GM12892 (cell line): Measurements from ENCODE around the gene LIG1.

ENCODE experiments used
- DNase-seq: peaks from one replicate; pipeline ENCODE4 v3.0.0; 2011; ENCODE audit not compliant: insufficient read length
- FAIRE-seq: peaks from 2 replicates; lab custom pipeline; 2011; peaks lifted over from hg19 to GRCh38; lab: Jason Lieb, UNC
- POLR2A ChIP-seq: IDR thresholded peaks from 2 replicates; pipeline ENCODE4 v1.6.1; 2011; ENCODE audit warnings: low read depth, low read length, control low read depth
- POLR2AphosphoS5 ChIP-seq: IDR thresholded peaks from 2 replicates; pipeline ENCODE4 v1.6.1; 2011; ENCODE audit warnings: low read depth, low read length, control low read depth
- TAF1 ChIP-seq: IDR thresholded peaks from 2 replicates; pipeline ENCODE4 v1.6.1; 2011; ENCODE audit warnings: low read depth, mild to moderate bottlenecking, control low read depth, low read length, borderline replicate concordance

Gene LIG1

DNA sequence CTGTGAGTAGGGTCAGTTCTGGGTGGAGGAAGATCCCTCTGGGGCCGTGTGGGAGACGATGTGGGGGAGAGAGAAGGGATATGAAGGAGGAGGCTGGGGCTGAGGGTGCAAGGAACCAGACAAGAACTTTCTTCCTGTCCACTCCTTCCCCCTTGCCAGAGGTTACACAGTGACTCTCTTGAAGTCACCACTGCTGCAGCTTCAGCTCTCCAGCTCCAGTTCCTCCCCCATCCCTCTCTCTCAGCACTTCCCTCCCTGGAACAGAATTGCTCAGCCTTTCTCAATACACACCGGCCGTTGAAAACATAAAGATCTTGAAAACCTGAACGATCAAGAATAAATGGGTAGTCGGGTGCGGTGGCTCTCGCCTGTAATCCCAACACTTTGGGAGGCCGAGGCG, 5.4 kb upstream of the LIG1 start:
- TF ChIP-seq POLR2AphosphoS5 (no peak), TAF1 (no peak), POLR2A (no peak)
- no peak for DNase-seq
- FAIRE-seq, result no peak

DNA sequence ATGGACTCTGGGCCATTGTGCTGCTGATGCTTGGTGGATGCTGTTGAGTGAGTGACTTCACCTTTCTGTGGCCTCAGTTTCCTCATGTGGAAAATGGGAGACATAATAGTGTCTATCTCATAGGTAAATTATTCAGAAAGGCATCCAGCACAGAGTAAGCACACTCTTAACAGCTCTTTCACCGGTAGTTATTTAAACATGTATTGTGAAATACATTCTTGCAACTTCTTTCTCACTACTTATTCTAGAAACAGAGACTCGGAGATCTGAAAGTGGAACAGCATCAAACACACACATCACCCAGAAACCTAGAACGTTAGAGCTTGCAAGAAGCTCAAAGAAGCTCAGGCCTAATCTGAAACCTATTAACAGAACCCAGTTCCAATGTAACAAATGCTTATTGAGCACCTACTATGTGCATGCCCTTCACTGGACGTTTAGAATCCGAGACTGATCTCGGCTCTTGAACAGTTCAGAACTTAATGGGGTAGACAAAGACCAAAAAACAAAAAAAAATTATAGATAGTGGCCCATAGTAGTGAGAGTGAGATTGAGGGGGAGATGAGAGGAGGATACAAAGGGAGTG, 4.4 kb upstream of the LIG1 start:
- TF ChIP-seq TAF1 (no peak), POLR2A (no peak), POLR2AphosphoS5 (no peak)
- FAIRE-seq (no peak), DNase-seq (no peak)

GRCh38 chr19:48171710-48172109, 1.6 kb upstream of the LIG1 start:
- FAIRE-seq (no peak), DNase-seq (no peak)
- no peak for TF ChIP-seq POLR2AphosphoS5
- no peak for TF ChIP-seq TAF1
- no peak for TF ChIP-seq POLR2A

- no peak for TF ChIP-seq POLR2A
- TF ChIP-seq POLR2AphosphoS5, result no peak
- FAIRE-seq (no peak), DNase-seq (no peak)
Measured at GRCh38 chr19:48170817-48171347, 738 bp upstream of the LIG1 start.

DNA sequence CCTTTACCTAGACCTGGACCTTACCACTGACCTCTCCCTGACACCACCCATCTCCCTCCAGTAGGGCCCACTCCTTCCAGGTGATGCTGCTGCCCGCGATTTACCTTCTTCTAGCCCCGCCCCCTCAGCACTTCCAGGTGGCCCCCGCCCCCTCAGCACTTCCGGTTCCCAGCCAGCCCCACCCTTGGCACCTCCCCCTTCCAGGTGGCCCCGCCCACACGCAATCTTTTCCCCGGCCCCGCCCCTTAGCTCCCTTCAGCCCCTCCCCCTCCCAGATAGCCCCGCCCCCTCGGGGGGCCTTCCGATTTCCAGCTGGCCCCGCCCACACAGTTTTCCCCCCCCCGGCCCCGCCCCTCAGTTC, 586 bp downstream of the LIG1 start:
- FAIRE-seq (no peak), DNase-seq (peak; percentile 67)
- no peak for TF ChIP-seq POLR2AphosphoS5
- TF ChIP-seq TAF1, result no peak
- TF ChIP-seq POLR2A, result no peak

GRCh38 chr19:48168689-48169088, 1.5 kb downstream of the LIG1 start:
- TF ChIP-seq TAF1 (no peak), POLR2AphosphoS5 (no peak), POLR2A (no peak)
- FAIRE-seq, result no peak
- no peak for DNase-seq

- DNase-seq (no peak), FAIRE-seq (no peak)
- TF ChIP-seq POLR2AphosphoS5, result no peak
- 0 out of 2 replicates have a peak, but pooled peaks have one; percentile 14 for TF ChIP-seq POLR2A
- TF ChIP-seq TAF1, result no peak
Measured at GRCh38 chr19:48158210-48158790, 11.8 kb downstream of the LIG1 start.

DNA sequence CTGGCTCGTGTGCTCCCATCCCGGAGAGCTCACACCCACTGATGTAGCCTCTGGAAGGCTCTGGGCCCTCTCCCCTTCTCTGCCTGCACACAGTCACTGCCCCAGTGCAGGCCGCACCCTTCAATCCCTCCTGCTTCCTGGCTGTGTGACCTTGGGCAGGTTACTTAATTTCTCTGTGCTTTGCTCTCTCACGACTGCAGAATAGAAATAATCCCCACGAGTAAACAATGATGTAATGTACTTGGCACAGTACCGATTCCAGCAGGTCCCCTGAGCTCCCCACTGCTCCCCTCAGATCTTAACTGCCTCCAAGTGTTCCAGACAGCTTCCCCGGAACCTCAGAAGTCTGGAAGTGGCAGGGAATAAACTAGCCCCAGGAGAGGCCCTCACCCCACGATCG, 16.1 kb downstream of the LIG1 start:
- DNase-seq, result no peak
- no peak for TF ChIP-seq POLR2AphosphoS5
- no peak for FAIRE-seq

DNA sequence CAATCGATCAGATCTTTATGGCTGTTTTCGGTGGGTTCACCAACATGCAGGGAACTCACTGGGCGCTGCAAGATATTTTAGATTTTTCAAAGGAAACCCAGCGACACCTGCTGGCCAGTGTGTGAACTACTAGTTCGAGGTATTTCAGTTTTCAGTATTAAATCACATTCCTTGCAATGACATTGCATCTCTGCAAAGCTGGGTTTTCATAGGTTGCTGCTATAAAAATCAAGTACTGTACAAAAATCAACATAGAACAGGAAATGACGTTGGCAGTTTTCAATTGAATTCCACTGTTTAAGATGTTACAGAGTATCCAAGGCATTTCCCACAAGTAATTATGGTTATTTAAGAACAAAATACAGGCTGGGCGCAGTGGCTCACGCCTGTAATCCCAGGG, 17.6 kb downstream of the LIG1 start:
- DNase-seq (no peak), FAIRE-seq (peak; percentile 84)

DNA sequence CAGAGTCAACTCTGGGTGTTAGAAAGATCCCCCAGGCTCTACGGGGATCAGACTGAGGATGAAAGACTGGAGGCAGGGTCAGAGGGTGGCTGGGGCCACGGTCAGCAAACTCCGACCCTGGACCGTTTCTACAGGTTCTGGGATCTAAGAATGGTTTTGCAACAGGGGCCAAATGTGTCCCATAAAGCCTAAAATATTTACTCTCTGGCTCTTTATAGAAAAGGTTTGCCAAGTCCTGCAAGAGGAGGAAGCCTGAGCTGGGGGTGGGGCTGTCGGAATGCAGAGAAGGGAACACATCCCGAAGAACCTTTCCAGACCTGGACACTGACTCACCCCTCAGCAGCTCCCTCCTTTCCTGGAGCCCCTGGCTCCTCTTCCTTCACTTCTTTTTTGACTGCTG, 20.7 kb downstream of the LIG1 start:
- TF ChIP-seq POLR2AphosphoS5 (no peak), POLR2A (no peak), TAF1 (no peak)
- DNase-seq (no peak), FAIRE-seq (no peak)

More for the DNA sequence above, 17.6 kb downstream of the LIG1 start:
- TF ChIP-seq POLR2A, result no peak
- no peak for TF ChIP-seq POLR2AphosphoS5
- TF ChIP-seq TAF1, result no peak

- FAIRE-seq (no peak), DNase-seq (no peak)
- TF ChIP-seq POLR2A (no peak), TAF1 (no peak), POLR2AphosphoS5 (no peak)
Measured at GRCh38 chr19:48148576-48148975, 21.6 kb downstream of the LIG1 start.

DNA sequence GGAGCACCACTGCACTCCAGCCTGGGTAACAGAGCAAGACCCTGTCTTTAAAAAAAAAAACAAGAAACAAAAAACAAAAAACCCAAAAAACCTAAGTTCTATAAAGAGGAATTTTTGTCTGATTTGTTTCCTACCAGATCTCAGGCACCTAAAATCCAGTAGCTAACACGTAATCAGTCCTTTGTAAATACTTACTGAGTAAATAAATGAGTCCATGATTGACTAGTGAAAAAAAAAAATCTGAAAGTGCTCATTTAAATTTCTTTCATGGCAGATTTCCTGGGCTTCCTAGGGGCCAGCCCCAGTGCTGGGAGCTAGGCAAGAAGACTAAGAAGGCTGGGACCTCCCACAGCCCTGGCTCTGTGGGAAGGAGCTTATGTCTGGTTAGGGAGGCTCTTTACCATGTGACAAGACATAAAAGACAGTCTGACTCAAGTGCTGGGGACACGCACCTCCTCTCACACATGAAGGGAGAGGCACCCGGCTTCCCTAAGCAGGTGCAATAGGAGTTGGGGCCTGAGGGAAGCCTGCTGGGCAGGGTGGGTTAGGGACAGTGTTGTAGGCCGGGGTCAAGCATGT, 22.5 kb downstream of the LIG1 start:
- TF ChIP-seq TAF1 (no peak), POLR2AphosphoS5 (no peak), POLR2A (no peak)
- DNase-seq, result no peak
- no peak for FAIRE-seq

DNA sequence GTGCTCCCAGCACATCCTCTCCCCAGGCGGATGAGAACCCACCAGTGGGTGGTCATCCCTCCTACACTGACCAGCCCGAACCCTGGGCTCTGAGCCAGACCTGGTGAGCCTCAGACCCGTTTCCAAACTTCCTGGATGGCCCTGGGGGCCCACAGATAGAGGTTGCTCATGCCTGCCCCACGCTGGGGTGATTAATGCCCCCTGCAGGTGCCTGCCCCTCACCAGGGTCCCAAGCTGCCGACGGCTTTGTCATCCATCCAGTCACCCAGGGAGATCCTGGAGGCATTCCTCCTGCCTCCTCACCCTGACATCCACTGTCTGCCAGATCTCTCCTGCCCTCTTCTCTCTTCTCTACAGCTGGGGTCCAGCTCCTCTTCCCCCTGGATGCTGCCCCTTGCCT, 31.1 kb downstream of the LIG1 start:
- TF ChIP-seq TAF1 (no peak), POLR2A (no peak), POLR2AphosphoS5 (no peak)
- FAIRE-seq, result no peak
- no peak for DNase-seq
